Urinary bladder (tissue), 4 donors: ENCODE measurements around the gene LRCH3. TPM values are rescaled to one million over a fixed set of nuclear protein-coding genes. Genes with fewer than 3 reads are reported as not detected.

ENCODE experiments used
- DNase-seq: peaks from one replicate; pipeline ENCODE4 v3.0.0-alpha.2; 2015; ENCODE audit errors: extremely low spot score
- H3K27ac ChIP-seq: one replicate; pipeline ENCODE4 v1.5.1; 2013; ENCODE audit warnings: low read depth, mild to moderate bottlenecking, moderate library complexity
- H3K36me3 ChIP-seq: one replicate; pipeline ENCODE4 v1.6.1; 2013; ENCODE audit warnings: mild to moderate bottlenecking, moderate library complexity; ENCODE audit not compliant: insufficient read depth
- H3K4me1 ChIP-seq: one replicate; pipeline ENCODE4 v1.6.1; 2013; ENCODE audit warnings: mild to moderate bottlenecking, moderate library complexity; ENCODE audit not compliant: insufficient read depth
- H3K4me3 ChIP-seq: one replicate; pipeline ENCODE4 v1.5.1; 2013; ENCODE audit warnings: low read depth, low read length
- WGBS: extraction: QIAGEN DNeasy Blood & Tissue Kit; methylation state at CpG from one replicate; pipeline ENCODE4 v1.1.7; 2013; 5-methylcytosine and 5-hydroxymethylcytosine counted together
- polyA plus RNA-seq: library from polyadenylated mRNA; stranded (reverse); fragments of 200-250 nt; gene quantifications from one replicate; pipeline ENCODE4 v1.2.3, GENCODE V29; 2013
- total RNA-seq: library from RNA; depleted of rRNA; stranded (reverse); fragments of >200 nt; gene quantifications from one replicate; pipeline ENCODE4 v1.2.3, GENCODE V29; 2014
- donor health status: healthy with polysubstance abuse.
- donor health status: healthy.

LRCH3 gene
- total and polyA plus RNA-seq, 2 donors: 21.1 to 138 TPM

DNA sequence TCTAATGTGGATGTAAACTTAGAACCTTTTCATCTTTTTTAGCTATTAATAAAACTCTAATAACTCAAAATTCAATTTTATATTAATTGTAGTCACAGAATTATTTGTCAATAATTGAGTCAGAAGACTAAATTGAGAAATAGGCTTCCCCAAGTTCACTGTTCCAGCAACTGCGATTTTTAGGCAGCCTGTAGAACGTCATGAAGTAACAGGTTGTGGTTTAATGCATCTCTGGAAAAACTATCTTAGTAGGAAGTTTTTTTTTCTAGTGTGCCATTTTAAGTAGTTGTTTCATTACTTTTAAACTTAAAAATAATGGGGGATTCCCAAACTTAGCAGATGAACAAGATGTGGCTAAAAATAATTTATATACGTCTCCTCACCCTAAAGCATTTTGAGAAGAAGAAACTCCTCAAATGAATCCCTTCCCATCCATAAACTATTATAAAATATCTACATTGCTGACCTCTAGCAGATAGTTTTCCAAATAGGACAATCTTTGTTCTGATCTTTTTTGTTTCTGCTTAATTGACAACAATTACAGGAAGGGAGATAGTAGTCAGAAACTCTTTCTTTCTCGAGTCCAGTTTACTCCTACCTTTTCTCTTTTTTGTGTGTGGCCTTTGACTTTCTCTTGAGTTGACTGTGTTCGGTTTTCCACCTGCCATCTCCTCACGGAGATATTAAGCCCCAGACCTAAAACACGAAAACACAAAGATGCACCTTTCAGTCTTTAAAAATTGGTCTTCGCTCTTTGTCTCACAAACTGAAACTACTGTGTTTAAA is 43.1 kb downstream of the LRCH3 start:
- H3K27ac ChIP-seq: no peak overlapping the region
- 93% methylated on average over 8 of the region's 8 CpGs for WGBS
- peaks cover 2% of the 10 kb centered on the region for H3K36me3 ChIP-seq
- no peak for DNase-seq
- no peaks in the 10 kb centered on the region for H3K4me1 ChIP-seq
- H3K4me3 ChIP-seq: no peak overlapping the region

DNA sequence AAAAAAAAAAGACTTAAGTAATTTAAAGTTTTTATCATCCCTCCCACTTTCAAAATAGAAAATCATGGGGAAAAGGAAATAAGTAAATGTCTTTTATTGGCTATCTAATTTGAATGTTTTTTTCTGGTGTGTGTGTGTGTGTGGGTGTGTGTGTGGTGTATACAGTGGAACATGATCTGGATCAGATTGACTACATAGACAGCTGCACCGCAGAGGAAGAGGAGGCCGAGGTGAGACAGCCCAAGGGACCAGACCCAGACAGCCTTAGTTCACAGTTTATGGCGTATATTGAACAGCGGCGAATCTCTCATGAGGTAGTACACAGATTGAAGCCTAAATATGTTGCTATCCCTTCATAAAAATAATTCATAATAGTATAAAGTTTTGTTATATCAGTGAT is 44.5 kb downstream of the LRCH3 start:
- DNase-seq: no peak
- 92% methylated on average over 5 of the region's 5 CpGs for WGBS
- H3K36me3 ChIP-seq: peaks cover 2% of the 10 kb centered on the region
- no peak overlapping the region for H3K4me3 ChIP-seq
- H3K4me1 ChIP-seq: no peaks in the 10 kb centered on the region
- H3K27ac ChIP-seq: no peak overlapping the region

DNA sequence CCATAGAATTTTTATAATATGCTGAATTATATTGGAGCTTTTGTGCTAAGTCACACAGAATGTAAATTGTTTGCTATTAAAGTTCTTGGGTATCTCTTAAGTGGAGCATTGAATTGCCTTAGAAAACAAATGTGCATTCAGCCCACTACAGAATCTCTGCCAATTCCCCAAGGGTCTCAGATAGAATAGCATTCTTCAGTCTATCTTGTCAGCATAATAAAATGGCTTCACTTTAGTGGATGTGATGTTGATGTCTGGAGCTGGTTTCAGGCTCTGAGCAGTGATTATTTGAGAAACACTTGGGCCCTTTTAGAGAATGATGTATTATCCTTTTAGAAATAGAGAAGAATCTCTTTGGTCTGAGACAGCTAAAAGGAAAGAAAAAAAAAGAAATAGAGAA is 45.2 kb downstream of the LRCH3 start:
- H3K36me3 ChIP-seq: peaks cover 2% of the 10 kb centered on the region

DNA sequence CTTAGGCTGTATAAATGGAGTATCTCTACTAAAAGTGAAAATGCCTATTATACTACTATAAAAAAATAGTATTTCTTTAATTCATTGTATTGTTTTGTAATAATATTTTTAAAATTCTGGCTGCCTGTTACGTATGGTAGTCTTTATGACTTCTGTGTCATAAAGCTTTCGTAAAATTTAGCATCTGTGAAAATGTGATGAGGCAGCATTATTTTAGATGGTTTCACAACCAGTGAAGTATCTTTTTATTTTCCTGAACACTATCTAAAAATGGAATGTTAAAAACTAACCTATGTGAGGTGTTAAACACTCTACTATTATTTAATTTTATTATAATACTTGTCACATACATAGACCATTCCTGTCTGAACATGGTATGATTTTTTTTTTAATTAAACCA is 46.2 kb downstream of the LRCH3 start:
- Histone ChIP-seq H3K36me3 (peaks cover 2% of the 10 kb centered on the region), H3K4me1 (no peaks in the 10 kb centered on the region)
- WGBS: 95% methylated on average over 2 of the region's 2 CpGs

More for the DNA sequence above, 45.2 kb downstream of the LRCH3 start:
- peak; percentile 5 for DNase-seq
- H3K27ac ChIP-seq: no peak overlapping the region
- no peaks in the 10 kb centered on the region for H3K4me1 ChIP-seq
- H3K4me3 ChIP-seq: no peak overlapping the region

DNA sequence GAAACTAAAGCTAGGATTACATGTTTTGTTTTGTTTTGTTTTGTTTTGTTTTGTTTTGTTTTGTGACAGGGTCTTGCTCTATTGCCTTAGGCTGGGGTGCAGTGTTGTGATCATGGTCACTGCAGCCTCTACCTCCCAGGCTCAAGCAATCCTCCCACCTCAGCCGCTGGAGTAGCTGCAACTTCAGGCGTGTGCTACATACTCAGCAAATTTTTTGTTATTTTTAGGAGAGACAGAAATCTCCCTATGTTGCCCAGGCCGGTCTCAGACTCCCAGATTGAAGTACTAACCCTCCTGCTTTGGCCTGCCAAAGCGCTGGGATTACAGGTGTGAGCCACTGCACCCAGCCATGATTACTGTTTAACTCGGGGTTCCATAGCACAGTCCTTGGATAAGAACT is 50.7 kb downstream of the LRCH3 start:
- Histone ChIP-seq H3K36me3 (no peaks in the 10 kb centered on the region), H3K27ac (no peak overlapping the region), H3K4me1 (no peaks in the 10 kb centered on the region), H3K4me3 (no peak overlapping the region)
- WGBS: 92% methylated on average over 5 of the region's 5 CpGs
- no peak for DNase-seq

More for the DNA sequence above, 46.2 kb downstream of the LRCH3 start:
- H3K4me3 ChIP-seq: no peak overlapping the region
- DNase-seq: no peak
- H3K27ac ChIP-seq: no peak overlapping the region

DNA sequence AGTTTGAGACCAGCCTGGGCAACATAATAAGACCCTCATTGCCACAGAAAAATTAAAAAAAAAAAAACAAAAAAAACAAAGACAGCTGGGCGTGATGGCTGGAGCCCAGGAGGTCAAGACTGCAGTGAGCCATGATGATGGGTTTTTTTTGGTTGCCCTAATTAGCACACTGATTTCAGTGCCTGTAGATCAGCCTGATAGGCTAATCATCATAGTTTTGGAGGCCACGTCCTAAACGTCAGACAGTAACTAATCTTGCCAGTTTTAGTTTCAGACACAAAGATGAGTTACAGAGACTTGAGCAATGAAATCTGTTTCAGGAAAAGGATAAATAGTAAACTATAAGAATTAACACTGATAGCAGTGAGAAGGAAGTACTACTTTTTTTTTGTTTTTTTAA is 55.4 kb downstream of the LRCH3 start:
- Histone ChIP-seq H3K36me3 (no peaks in the 10 kb centered on the region), H3K4me3 (no peak overlapping the region)

DNA sequence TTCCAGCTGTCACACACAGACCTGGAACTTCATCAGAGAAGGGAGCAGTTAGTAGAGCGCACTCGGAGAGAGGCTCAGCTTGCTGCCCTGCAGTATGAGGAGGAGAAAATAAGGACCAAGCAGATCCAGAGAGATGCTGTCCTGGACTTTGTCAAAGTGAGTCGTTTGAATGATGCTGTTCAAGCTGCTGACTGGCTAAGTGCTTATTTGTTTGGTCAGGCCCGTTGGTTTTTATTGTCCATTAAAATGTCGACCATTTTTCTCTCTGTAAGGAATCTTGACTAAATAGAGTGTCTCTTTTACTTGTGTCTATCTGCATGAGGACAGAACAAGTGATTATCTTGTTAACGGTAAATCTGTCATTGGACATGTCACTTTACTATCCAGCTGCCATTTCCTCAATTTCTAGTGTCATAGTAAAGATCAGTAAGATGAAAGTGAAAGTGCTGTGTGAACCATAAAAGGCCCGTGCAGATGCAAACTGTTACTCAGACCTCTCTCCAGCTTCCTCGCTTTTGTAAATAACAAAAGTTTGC is 56.9 kb downstream of the LRCH3 start:
- H3K27ac ChIP-seq: no peak overlapping the region
- DNase-seq: no peak
- H3K36me3 ChIP-seq: no peaks in the 10 kb centered on the region
- WGBS: 13% methylated on average over 8 of the region's 8 CpGs
- H3K4me1 ChIP-seq: no peaks in the 10 kb centered on the region
- H3K4me3 ChIP-seq: no peak overlapping the region

More for the DNA sequence above, 55.4 kb downstream of the LRCH3 start:
- H3K4me1 ChIP-seq: no peaks in the 10 kb centered on the region
- WGBS: 70% methylated on average over 3 of the region's 3 CpGs
- DNase-seq: no peak
- no peak overlapping the region for H3K27ac ChIP-seq

DNA sequence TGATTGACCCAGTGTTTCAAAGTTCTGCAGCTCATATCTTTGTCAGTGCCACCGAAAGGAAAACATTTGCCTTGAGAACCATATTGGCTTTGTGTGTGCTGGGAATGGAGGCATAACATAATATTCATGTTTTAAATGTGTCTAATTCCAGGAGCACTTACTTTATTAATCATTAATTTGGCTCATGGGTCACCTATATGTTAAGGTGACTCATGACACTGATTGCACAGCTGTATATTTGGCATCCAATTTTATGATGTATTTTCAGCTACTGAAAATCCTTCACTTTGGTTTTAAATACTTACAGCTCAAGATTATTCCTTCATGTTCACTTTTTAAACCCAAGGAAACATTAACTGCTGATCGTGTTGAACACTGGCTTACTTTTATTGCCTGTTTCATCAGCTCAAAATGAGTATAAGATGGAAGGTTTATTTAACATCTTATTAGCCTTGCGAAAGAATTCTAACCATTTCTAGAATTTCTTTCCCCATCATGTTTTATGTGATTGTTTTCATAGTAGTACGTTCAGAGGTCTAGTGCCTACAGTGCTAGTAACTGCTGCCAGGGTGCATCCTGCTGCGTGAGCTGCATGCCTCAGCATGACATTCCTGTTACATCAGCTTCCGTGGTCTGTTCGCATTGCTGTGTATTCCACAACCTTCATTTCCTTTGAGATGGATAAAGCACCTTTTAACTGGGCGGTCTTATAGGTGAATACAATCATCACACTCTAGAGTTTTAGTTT is 63.7 kb downstream of the LRCH3 start:
- H3K4me3 ChIP-seq: no peak overlapping the region
- peaks cover 2% of the 10 kb centered on the region for H3K36me3 ChIP-seq
- H3K27ac ChIP-seq: no peak overlapping the region
- no peaks in the 10 kb centered on the region for H3K4me1 ChIP-seq
- no peak for DNase-seq
- WGBS: 73% methylated on average over 8 of the region's 8 CpGs

DNA sequence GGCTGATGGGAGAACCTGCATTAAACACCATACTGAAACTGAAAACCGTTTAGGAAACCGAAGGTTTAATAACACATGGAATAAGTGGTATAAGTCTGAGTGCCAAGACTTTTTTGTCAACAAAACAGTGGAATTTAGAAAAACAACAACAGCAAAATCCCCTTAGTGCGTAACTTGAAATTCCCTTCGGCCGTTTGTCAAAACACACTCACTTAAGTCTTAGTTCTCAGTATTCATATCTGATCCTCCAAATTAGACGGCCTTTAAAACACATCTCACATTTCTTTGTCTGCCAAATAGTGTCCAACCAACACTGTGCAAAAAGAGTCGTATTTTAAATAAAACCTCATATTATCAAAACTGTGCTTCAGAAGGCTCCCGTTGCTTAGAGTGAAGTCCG is 64.5 kb downstream of the LRCH3 start:
- DNase-seq: no peak
- H3K27ac ChIP-seq: no peak overlapping the region
- no peaks in the 10 kb centered on the region for H3K4me1 ChIP-seq
- no peak overlapping the region for H3K4me3 ChIP-seq
- peaks cover 2% of the 10 kb centered on the region for H3K36me3 ChIP-seq
- WGBS: 90% methylated on average over 9 of the region's 9 CpGs

DNA sequence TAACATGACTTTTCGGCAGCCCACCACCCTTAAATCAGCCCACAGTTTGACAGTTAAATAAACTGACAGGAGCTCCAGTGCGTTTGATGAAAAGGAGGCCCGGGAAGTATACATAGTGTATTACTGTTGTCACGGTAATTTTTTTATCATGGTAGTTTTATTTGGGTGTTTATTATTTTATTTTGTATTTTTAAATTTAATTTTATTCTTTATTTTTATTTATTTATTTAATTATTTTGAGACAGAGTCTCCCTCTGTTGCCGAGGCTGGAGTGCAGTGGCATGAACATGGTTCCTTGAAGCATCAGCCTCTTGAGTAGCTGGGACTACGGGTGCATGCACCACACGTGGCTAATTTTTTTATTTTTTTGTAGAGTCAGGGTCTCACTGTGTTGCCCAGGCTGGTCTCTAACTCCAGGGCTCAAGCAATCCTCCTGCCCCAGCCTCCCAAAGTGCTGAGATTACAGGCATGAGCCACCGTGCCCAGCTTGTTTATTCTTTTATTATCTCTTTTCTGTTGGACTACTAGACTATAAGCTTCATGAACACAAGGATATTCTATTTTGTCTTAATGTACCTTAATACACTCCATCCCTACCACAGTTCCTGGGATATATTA is 65.3 kb downstream of the LRCH3 start:
- WGBS: 84% methylated on average over 8 of the region's 8 CpGs

DNA sequence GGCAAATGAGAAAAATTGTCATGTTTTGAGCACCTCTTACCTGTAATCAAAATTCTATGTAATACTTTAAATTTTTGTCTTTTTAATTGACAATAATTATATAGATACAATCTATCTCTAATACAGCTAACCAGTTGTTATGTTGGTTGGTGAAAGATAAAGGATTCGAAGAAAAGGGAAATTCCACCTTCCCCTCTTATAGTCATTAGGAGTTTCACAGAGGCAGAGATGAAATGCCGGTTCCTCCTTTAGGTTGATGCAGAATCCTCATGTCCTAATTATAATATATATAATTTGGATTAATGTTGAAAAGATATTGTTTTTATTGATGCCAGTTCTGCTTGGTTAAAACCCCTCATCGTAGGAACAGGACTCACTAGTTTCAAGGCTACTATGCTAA is 67.1 kb downstream of the LRCH3 start:
- no peak overlapping the region for H3K4me3 ChIP-seq
- no peak for DNase-seq
- no peaks in the 10 kb centered on the region for H3K4me1 ChIP-seq
- 86% methylated on average over 3 of the region's 3 CpGs for WGBS
- H3K36me3 ChIP-seq: peaks cover 2% of the 10 kb centered on the region
- H3K27ac ChIP-seq: peak overlapping the region; percentile 2

More for the DNA sequence above, 65.3 kb downstream of the LRCH3 start:
- H3K4me1 ChIP-seq: no peaks in the 10 kb centered on the region
- DNase-seq: no peak
- peaks cover 2% of the 10 kb centered on the region for H3K36me3 ChIP-seq
- no peak overlapping the region for H3K27ac ChIP-seq
- no peak overlapping the region for H3K4me3 ChIP-seq

DNA sequence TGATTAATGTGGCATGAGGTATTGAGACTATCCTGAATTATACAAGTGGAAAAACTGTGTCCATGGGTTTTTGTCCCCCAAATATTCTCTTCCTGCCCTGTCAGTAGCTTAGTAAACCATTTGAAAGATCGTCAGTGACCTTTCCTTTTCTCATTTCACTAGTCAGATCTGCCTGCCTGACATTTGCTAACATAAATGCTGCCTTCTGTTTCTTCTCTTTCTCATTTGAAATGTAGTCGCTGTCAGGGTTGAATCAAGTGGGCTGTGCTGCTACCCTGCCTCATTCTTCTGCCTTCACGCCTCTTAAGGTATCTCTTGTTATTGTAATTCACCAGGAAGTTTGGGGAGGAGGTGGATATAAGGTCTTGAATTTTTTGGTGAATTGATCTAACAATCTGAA is 67.5 kb downstream of the LRCH3 start:
- Histone ChIP-seq H3K4me3 (no peak overlapping the region), H3K36me3 (peaks cover 2% of the 10 kb centered on the region), H3K27ac (no peak overlapping the region), H3K4me1 (no peaks in the 10 kb centered on the region)
- 60% methylated on average over 3 of the region's 3 CpGs for WGBS
- DNase-seq: no peak

DNA sequence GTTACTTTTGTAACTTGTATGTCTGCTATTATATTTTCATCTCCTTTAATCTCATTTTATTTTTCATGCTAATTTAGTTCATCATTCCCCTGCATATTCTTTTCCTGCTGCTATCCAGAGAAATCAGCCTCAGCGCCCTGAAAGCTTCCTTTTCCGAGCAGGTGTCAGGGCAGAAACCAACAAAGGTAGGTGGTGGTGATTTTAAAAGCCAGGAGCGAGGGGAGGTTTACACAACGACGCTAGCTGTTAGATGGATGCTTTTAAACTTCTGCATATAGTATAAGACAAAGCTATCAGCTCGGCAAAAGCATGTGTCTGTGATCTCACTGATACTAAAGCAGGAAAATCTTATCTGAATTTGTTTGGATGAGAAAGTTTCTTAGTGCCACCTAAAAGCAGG is 75.0 kb downstream of the LRCH3 start:
- H3K36me3 ChIP-seq: peaks cover 3% of the 10 kb centered on the region

More for the DNA sequence above, 75.0 kb downstream of the LRCH3 start:
- Histone ChIP-seq H3K4me1 (no peaks in the 10 kb centered on the region), H3K4me3 (no peak overlapping the region), H3K27ac (no peak overlapping the region)
- DNase-seq: no peak
- WGBS: 94% methylated on average over 6 of the region's 6 CpGs
